ENCODE measurements around the gene FBXW12. TPM values are rescaled to one million over a fixed set of nuclear protein-coding genes. Genes with fewer than 3 reads are reported as not detected.
"Not testable (repeated sequence)": the region's sequence is repeated elsewhere in the genome, so short reads cannot be mapped to it uniquely, and the experiment has no call there.

FBXW12 gene
- total RNA-seq, 1 donor from 2014 or later, result not detected

DNA sequence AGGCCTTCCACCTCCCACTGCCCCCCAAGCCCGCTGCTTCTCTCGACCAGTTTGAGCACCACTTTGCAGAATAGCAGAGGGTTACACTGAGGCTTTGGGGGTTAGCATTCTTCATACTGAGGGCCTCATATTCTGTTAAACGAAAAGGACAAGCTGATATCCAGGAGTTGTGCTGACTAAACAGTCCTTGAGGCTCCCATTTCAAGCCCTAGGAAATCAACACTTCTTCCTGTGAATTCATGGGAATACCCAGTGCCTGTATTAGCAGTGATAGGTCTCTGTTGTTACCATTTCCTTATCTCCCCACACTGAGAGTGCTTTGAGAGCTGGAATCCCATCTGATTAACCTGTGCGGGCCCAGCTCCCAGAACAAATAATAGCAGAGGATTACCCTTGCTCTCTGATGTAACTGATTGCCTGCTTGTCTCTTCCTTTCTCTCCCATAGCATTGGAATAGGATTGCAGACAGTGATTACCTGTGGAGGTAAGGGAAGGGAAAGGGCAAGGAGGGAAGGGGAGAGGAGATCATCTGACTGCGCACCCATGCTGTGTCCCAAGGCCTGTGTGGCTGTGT, 930 bp downstream of the FBXW12 start:
- no peak for DNase-seq (ENCODE audit: low read depth)

- DNase-seq (ENCODE audit: low read depth), result peak; percentile 10
These were observed 15.6 kb downstream of the FBXW12 start for GRCh38 chr3:48387634-48388033.

- DNase-seq (ENCODE audit: low read depth), result no peak
These were observed 16.9 kb downstream of the FBXW12 start for GRCh38 chr3:48388966-48389365.

GRCh38 chr3:48394391-48394790, 22.4 kb downstream of the FBXW12 start:
- no peak for DNase-seq (ENCODE audit: low read depth)

GRCh38 chr3:48395714-48396113, 23.7 kb downstream of the FBXW12 start:
- DNase-seq (ENCODE audit: low read depth), result no peak

- DNase-seq (ENCODE audit: low read depth), result no peak
These were observed 26.0 kb downstream of the FBXW12 start for GRCh38 chr3:48397767-48398681.

GRCh38 chr3:48398701-48399386, 26.8 kb downstream of the FBXW12 start:
- no peak for DNase-seq (ENCODE audit: low read depth)

DNA sequence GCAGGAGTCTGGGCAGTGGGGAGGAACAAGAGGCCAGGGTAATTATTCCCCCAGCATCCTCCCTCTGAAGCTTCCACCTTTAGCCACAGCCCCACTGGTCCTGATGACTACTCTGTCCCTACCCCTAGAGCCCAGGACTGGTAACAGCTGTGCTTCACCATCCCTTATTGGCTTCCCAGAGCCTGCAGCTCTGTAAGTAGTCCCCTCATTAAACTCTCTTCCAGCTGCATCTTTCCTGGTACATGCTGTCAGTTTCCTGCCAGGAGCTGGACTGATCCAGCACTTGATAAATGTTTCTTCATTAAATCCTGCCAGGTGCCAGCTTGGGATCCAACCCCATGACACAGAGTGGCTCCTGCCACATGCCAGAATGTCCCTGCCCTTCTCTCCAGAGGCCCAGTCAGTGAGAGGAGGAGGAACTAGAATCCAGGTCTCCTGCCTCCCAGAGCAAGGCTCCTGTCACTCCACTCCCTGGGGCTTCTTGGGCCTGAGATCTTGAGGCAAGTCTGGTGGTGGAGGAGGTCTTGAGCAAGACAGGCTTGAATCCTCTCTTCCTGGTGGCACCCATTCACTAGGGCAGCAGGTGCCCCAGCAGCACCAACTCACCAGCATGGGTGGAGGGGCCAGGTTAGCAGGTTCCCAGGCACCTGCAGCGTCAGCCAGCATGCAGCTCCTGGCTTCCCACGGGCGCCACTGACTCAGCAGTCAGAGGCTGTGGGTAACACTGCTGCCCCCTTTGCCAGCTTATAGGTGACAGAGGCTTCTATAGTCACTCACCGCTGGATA, 27.6 kb downstream of the FBXW12 start:
- DNase-seq (ENCODE audit: low read depth), result peak; percentile 6

- peak; percentile 62 for DNase-seq (ENCODE audit: low read depth)
These were observed 28.9 kb downstream of the FBXW12 start for GRCh38 chr3:48400824-48401433.

DNA sequence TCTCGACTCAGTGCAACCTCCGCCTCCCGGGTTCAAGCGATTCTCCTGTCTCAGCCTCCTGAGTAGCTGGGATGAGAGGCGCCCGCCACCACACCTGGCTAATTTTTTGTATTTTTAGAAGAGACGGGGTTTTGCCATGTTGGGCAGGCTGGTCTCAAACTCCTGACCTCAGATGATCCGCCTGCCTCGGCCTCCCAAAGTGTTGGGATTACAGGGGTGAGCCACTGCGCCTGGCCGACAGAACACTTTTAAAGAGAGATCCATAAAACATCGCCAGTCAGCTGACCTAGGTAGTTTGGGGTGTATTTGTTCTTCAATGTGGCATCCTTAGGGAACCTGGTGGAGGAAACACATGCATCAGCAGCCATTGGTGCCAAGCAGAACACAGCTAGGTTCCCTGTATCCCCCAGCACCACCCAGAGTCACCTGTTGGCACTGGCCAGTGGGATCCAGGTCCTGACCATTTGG, 29.4 kb downstream of the FBXW12 start:
- DNase-seq (ENCODE audit: low read depth), result not testable (repeated sequence)

DNA sequence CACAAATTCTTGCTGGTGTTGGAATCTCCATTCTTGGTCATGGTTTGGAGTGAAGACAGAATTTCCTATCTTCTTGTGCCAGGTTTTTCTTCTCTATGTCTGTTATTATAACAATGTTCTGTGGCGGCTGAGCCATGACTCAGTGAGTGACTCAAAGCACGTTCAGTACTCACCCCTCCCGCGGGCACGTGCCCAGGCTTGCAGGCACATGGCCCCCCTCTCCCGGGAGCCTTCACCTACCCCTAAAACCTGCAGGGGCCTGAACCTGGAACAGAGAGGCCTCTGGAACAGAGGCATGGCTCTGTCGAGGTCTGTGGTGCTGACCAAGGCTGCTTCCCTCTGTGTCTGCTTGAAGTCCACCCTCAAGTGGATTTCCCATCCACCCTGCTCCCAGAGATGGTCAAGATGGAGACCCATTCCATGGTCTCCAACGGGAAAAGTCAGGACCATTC, 30.3 kb downstream of the FBXW12 start:
- DNase-seq (ENCODE audit: low read depth), result peak; percentile 90

DNA sequence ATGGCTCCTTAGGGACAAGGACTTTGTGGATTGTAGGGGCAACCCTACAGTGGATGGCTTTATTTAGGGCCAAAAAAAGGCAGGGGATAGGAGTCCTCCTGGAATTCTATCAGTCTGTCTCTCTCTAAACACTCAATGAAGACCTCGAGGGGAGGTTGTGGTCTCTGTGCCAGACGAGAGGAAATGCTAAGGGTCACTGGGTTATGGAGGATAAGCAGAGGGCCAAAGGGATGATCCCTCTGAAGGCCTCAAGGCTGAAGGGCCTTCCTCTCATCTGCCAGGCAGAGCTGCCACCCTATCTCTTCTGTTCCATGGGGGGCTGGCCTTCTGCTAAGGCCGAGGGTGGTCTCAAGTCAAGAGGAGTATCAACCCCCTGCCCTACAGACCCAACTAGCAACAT, 30.9 kb downstream of the FBXW12 start:
- DNase-seq (ENCODE audit: low read depth), result no peak

DNA sequence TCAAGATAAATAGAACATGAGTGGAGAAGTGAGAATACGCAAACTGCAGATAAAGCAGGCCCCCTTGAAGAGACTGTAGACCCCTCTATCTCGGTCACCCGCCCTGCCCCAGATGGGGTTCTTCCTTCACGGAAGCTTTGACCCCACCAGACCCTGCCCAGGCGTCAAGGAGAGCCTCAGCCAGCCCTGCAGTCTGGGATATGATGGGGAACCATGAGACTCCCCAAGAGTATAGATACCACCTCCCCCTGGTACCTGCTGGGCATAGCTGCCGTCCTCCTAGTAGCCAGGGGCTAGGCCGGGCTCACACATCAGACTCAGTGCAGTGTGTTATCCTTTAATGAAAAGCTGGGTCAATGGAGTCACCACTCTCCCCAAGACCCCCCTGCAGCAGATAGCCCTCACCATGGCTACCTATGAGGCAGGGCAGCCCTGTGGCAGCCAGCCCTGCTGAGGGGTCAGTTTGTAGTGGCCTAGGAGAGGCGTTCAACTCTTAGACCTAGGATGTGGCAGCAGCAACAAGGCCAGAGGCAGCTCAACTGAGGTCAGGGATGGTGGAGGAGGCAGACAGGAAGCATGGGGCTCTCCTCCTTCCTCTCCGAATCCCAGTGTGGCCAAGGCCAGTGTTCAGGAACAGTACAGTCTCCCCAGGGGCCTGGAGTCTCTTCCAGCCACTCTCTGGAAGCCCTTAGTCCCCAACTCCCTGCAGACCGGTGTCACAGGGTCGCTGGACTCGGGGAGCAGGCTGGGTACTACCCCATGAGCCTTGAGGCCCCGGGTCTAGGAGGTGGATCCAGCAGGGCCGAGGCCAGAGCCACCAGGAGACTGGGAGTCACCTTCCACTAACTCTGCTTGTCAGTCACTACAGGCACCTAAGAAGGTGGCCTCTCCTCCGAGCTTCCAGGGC, 31.8 kb downstream of the FBXW12 start:
- DNase-seq (ENCODE audit: low read depth), result no peak

- DNase-seq (ENCODE audit: low read depth), result no peak
These were observed 32.7 kb downstream of the FBXW12 start for GRCh38 chr3:48404440-48405342.

DNA sequence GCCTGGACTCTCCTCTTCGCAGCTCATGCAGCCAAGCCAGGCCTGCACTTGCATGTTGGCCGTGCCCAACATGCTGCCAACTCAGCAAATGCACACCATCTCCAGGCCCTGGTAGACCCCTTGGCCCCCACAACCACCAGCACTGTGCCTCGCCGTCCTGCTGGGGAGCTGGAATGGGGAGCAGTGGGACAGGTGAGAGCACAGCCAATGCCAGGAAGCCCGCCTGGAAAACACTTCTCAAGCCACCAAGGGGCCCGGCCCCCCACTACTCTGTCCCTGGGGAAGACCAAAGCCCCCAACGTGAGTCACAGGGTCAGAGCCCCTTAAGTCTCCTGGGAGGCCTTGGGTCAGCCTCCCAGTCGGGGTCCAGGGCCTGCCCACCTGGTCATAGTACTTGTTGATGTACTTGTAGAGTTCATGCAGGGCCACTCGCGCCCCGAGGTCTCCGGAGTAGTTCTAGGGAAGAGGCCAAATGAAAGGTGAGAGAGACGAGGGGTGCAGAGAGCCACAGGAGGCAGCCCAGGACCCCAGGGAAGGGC, 33.4 kb downstream of the FBXW12 start:
- no peak for DNase-seq (ENCODE audit: low read depth)

GRCh38 chr3:48405971-48406370, 34.0 kb downstream of the FBXW12 start:
- DNase-seq (ENCODE audit: low read depth), result no peak

GRCh38 chr3:48406443-48407431, 34.7 kb downstream of the FBXW12 start:
- no peak for DNase-seq (ENCODE audit: low read depth)
